H9 (cell line): ENCODE results near the gene RPRD1B. TPM values are rescaled to one million over a fixed set of nuclear protein-coding genes. Genes with fewer than 3 reads are reported as not detected.

Experiments used
- DNase-seq: peaks from one replicate; pipeline ENCODE4 v3.0.0-alpha.2; 2017
- H2AFZ ChIP-seq: one replicate; pipeline ENCODE4 v1.6.1; 2013; ENCODE audit warnings: mild to moderate bottlenecking, low read length, control low read depth, moderate library complexity
- H2AK5ac ChIP-seq: 2 replicates; pipeline ENCODE4 v1.6.1; 2013; ENCODE audit warnings: low read length, control low read depth, mixed read lengths; ENCODE audit not compliant: insufficient read length
- H2BK120ac ChIP-seq: one replicate; pipeline ENCODE4 v1.6.1; 2013; ENCODE audit warnings: low read depth, mild to moderate bottlenecking, low read length, control low read depth, inconsistent platforms; ENCODE audit not compliant: poor library complexity, severe bottlenecking
- H2BK12ac ChIP-seq: 2 replicates; pipeline ENCODE4 v1.6.1; 2013; ENCODE audit warnings: low read length, control low read depth, mixed read lengths, low read depth; ENCODE audit not compliant: insufficient read length
- H2BK15ac ChIP-seq: 2 replicates; pipeline ENCODE4 v1.6.1; 2013; ENCODE audit warnings: low read depth, low read length, control low read depth
- H2BK20ac ChIP-seq: one replicate; pipeline ENCODE4 v1.6.1; 2013; ENCODE audit warnings: low read depth, mild to moderate bottlenecking, low read length, control low read depth, inconsistent platforms; ENCODE audit not compliant: poor library complexity, severe bottlenecking
- H2BK5ac ChIP-seq: 2 replicates; pipeline ENCODE4 v1.6.1; 2013; ENCODE audit warnings: low read length, control low read depth, mixed read lengths; ENCODE audit not compliant: insufficient read length
- H3K14ac ChIP-seq: 2 replicates; pipeline ENCODE4 v1.6.1; 2013; ENCODE audit warnings: low read length, control low read depth; ENCODE audit not compliant: insufficient read depth
- H3K18ac ChIP-seq: 2 replicates; pipeline ENCODE4 v1.6.1; 2013; ENCODE audit warnings: low read depth, mild to moderate bottlenecking, mixed read lengths, low read length, control low read depth; ENCODE audit not compliant: insufficient read length
- H3K23ac ChIP-seq: 2 replicates; pipeline ENCODE4 v1.6.1; 2013; ENCODE audit warnings: low read length, control low read depth, mixed read lengths, low read depth; ENCODE audit not compliant: insufficient read length
- H3K23me2 ChIP-seq: 2 replicates; pipeline ENCODE4 v1.6.1; 2013; ENCODE audit warnings: low read depth, mild to moderate bottlenecking, mixed read lengths, low read length, control low read depth; ENCODE audit not compliant: insufficient read length, poor library complexity, severe bottlenecking
- H3K27ac ChIP-seq: 2 replicates; pipeline ENCODE4 v1.5.1; 2013; ENCODE audit warnings: low read length, control low read depth, mixed read lengths, low read depth; ENCODE audit not compliant: insufficient read length
- H3K27me3 ChIP-seq: 2 replicates; pipeline ENCODE4 v1.6.1; 2013; ENCODE audit warnings: low read length, control low read depth, inconsistent platforms; ENCODE audit not compliant: insufficient read depth
- H3K4ac ChIP-seq: 2 replicates; pipeline ENCODE4 v1.6.1; 2013; ENCODE audit warnings: low read depth, mild to moderate bottlenecking, control low read depth, inconsistent platforms, low read length, moderate library complexity
- H3K4me1 ChIP-seq: 2 replicates; pipeline ENCODE4 v1.6.1; 2013; ENCODE audit warnings: low read length, control low read depth, inconsistent platforms; ENCODE audit not compliant: insufficient read depth
- H3K4me2 ChIP-seq: 2 replicates; pipeline ENCODE4 v1.6.1; 2013; ENCODE audit warnings: low read length, control low read depth, mixed read lengths; ENCODE audit not compliant: insufficient read length, insufficient read depth
- H3K56ac ChIP-seq: 2 replicates; pipeline ENCODE4 v1.6.1; 2013; ENCODE audit warnings: low read depth, mild to moderate bottlenecking, mixed read lengths, low read length, control low read depth; ENCODE audit not compliant: insufficient read length
- H3K79me1 ChIP-seq: 2 replicates; pipeline ENCODE4 v1.6.1; 2013; ENCODE audit warnings: low read depth, mild to moderate bottlenecking, moderate library complexity, low read length, control low read depth, inconsistent platforms; ENCODE audit not compliant: insufficient read depth, poor library complexity, severe bottlenecking
- H3K79me2 ChIP-seq: 2 replicates; pipeline ENCODE4 v1.6.1; 2013; ENCODE audit warnings: low read length, control low read depth, inconsistent platforms; ENCODE audit not compliant: insufficient read depth
- H3K9ac ChIP-seq: 2 replicates; pipeline ENCODE4 v1.6.1; 2013; ENCODE audit warnings: low read length, control low read depth, mixed read lengths; ENCODE audit not compliant: insufficient read length; ENCODE audit errors: extremely low read depth
- H3K9me3 ChIP-seq: one replicate; pipeline ENCODE4 v1.6.1; 2013; ENCODE audit warnings: low read depth, low read length, inconsistent platforms; ENCODE audit not compliant: control insufficient read depth
- H3T11ph ChIP-seq: one replicate; pipeline ENCODE4 v1.6.1; 2013; ENCODE audit warnings: mild to moderate bottlenecking, low read length, control low read depth, inconsistent platforms
- H4K20me1 ChIP-seq: one replicate; pipeline ENCODE4 v1.6.1; 2013; ENCODE audit not compliant: control insufficient read depth, insufficient read length, insufficient read depth
- H4K5ac ChIP-seq: 2 replicates; pipeline ENCODE4 v1.6.1; 2013; ENCODE audit warnings: low read depth, mild to moderate bottlenecking, mixed read lengths, low read length, control low read depth; ENCODE audit not compliant: insufficient read length
- H4K8ac ChIP-seq: replicated peaks from 2 replicates; pipeline ENCODE4 v1.6.1; 2013; ENCODE audit warnings: low read length, control low read depth, mixed read lengths, low read depth; ENCODE audit not compliant: insufficient read length
- H4K91ac ChIP-seq: 2 replicates; pipeline ENCODE4 v1.6.1; 2013; ENCODE audit warnings: low read depth, mild to moderate bottlenecking, moderate library complexity, mixed read lengths, low read length, control low read depth; ENCODE audit not compliant: insufficient read length
- H3K27ac Mint-ChIP-seq, 3 experiments: 2 replicates in 2 of 3; 3 replicates in 1 of 3; pipeline ENCODE4 v1.8.0; 2020 to 2021; ENCODE audit warnings: mixed read lengths in 3 of 3, mild to moderate bottlenecking in 1 of 3, moderate library complexity in 1 of 3
- H3K27me3 Mint-ChIP-seq: 2 replicates; pipeline ENCODE4 v1.8.0; 2021; ENCODE audit warnings: low read depth, mild to moderate bottlenecking, moderate library complexity, mixed read lengths
- H3K36me3 Mint-ChIP-seq, 3 experiments: 2 replicates in 2 of 3; 3 replicates in 1 of 3; pipeline ENCODE4 v1.8.0; 2020 to 2021; ENCODE audit warnings: low read depth in 3 of 3, mixed read lengths in 3 of 3; ENCODE audit not compliant: insufficient read depth in 1 of 3
- H3K4me1 Mint-ChIP-seq, 2 experiments: 2 replicates each; pipeline ENCODE4 v1.8.0; 2020; ENCODE audit warnings: mixed read lengths in 2 of 2
- H3K4me3 Mint-ChIP-seq, 2 experiments: 2 replicates in 1 of 2; 3 replicates in 1 of 2; pipeline ENCODE4 v1.8.0; 2020 to 2021; ENCODE audit warnings: mild to moderate bottlenecking in 2 of 2, mixed read lengths in 2 of 2, moderate library complexity in 1 of 2
- H3K9me3 Mint-ChIP-seq, 2 experiments: 2 replicates in 1 of 2; 3 replicates in 1 of 2; pipeline ENCODE4 v1.8.0; 2020; ENCODE audit warnings: mild to moderate bottlenecking in 2 of 2, mixed read lengths in 2 of 2, moderate library complexity in 1 of 2
- CTCF ChIP-seq: fragments of 200-600 bp; sonication (generic); conservative IDR thresholded peaks from 3 replicates; pipeline ENCODE4 v1.8.0; 2021; ENCODE audit warnings: antibody characterized with exemption, mild to moderate bottlenecking
- WGBS: extraction: QIAGEN DNeasy Blood & Tissue Kit; methylation state at CpG from one replicate; pipeline ENCODE4 v1.1.7; 2013; ENCODE audit warnings: missing lambda C conversion rate, low lambda C conversion rate, mixed read lengths; ENCODE audit not compliant: insufficient read length; ENCODE audit errors: extremely low coverage; 5-methylcytosine and 5-hydroxymethylcytosine counted together
- total RNA-seq: library from RNA; stranded (reverse); gene quantifications from 2 replicates; pipeline ENCODE4 v1.2.1, GENCODE V29; 2021

Gene RPRD1B
- total RNA-seq, 1 experiment from 2014 or later: 34.3 TPM

- no peak overlapping the region for H4K5ac ChIP-seq
- no peak overlapping the region for H2AFZ ChIP-seq
- H2BK15ac ChIP-seq: no peak overlapping the region
- H2AK5ac ChIP-seq: no peak overlapping the region
- H2BK5ac ChIP-seq: no peak overlapping the region
- H4K8ac ChIP-seq: no peak overlapping the region
- H3K14ac ChIP-seq: no peak overlapping the region
- H3K4me2 ChIP-seq: no peak overlapping the region
- no peak overlapping the region for H4K91ac ChIP-seq
- no peak overlapping the region for H2BK20ac ChIP-seq
- peaks cover 15 to 18% of the 10 kb centered on the region in 2 experiments for H3K9me3 Mint-ChIP-seq
- no peaks in the 10 kb centered on the region for H3K4me1 ChIP-seq
- H4K20me1 ChIP-seq: no peaks in the 10 kb centered on the region
- no peak overlapping the region for H3T11ph ChIP-seq
- no peak overlapping the region for H2BK12ac ChIP-seq
- H3K18ac ChIP-seq: no peak overlapping the region
- H3K9me3 ChIP-seq: peaks cover 4% of the 10 kb centered on the region
- no peaks in the 10 kb centered on the region for H3K23me2 ChIP-seq
- H3K27me3 Mint-ChIP-seq: no peaks in the 10 kb centered on the region
- no peak overlapping the region for H3K9ac ChIP-seq
- no peak overlapping the region for H3K56ac ChIP-seq
- H3K23ac ChIP-seq: no peak overlapping the region
- H2BK120ac ChIP-seq: no peak overlapping the region
- H3K27me3 ChIP-seq: no peaks in the 10 kb centered on the region
- H3K4ac ChIP-seq: no peak overlapping the region
- H3K27ac ChIP-seq: no peak overlapping the region
- no peak for DNase-seq
- TF ChIP-seq CTCF: no peak
- peaks cover 5% of the 10 kb centered on the region; the same call in 1 of the 2 replicates for H3K79me2 ChIP-seq
- no peak overlapping the region for H3K27ac Mint-ChIP-seq
- WGBS: no CpG with 5 or more reads among the region's 2 CpGs
- peaks cover 35 to 60% (median 50%) of the 10 kb centered on the region in 3 experiments for H3K36me3 Mint-ChIP-seq
- no peaks in the 10 kb centered on the region for H3K4me1 Mint-ChIP-seq
- no peaks in the 10 kb centered on the region for H3K79me1 ChIP-seq
- no peak overlapping the region for H3K4me3 Mint-ChIP-seq
Observed at GRCh38 chr20:38018385-38018784, 15.2 kb upstream of the RPRD1B start.
